DMS53 treated with DMSO at 0.1 percent for 48 hours (cell line): ENCODE data around the gene TSSK6.

Experiments used
- DNase-seq: peaks from one replicate; lab custom pipeline; 2025; ENCODE audit not compliant: unreplicated experiment; lab: John Stamatoyannopoulos, UW

TSSK6 gene

DNA sequence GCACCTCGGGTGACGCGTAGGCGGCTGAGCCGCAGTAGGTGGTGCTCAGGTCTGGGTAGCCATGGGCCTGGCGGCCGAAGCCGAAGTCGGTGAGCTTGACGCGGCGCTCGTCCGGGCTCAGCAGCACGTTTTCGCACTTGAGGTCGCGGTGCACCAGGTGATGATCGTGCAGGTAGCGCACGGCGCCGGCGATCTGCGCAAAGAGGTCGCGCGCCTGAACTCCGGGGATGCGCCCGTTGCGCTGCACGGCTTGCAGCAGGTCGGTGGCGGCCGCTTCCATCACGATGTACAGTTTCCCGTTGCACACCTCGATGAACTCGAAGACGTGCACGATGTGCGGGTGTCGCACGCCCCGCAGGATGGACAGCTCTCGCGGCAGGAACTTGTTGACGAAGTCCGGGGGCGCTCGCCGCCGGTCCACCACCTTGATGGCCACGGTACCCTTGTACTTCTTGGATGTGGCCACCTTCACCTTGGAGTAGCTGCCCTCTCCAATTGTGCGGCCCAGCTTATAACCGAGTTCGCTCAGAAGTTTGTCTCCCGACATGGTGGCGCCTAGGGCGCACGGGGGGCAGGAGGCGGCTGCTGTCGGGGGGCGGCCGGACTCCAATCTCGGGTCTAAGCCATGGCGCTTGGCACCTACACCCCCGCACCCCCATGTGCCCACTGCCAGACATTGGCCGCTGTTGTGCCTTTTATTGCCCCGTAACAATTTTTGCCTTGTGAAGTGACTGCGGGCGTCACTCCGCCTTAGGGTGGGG, at the start of gene TSSK6:
Gene TSSK6 (minus strand): TSS at position 668 of the 761 bp plus-strand sequence. CDS start 121 bp downstream, at position 547.
- no peak for DNase-seq

DNA sequence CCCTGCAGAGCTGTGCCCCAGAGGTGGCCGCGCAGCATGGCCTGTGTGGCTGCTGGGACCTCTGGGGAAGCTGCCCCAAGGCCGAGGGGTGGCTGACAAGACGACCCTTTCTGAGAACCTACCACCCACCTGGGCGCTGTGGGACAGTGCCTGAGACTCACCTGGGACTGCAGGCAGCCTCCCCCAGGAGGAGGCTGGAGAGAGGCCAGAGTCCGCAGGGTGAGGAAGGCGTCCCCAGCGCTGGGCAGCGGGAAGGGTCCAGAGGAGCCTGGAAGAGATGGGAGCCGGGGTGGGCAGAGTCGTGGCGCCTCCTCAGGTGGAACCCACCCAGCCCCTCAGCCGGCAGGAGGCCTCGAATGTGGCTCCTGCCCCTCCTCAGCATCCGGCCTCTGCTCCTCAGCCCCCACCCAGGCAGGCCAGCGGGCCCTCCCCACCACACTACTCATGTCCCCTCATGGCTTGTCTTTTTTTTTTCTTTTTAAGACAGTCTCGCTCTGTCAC, 48.0 kb upstream of the TSSK6 start:
- DNase-seq = no peak

DNA sequence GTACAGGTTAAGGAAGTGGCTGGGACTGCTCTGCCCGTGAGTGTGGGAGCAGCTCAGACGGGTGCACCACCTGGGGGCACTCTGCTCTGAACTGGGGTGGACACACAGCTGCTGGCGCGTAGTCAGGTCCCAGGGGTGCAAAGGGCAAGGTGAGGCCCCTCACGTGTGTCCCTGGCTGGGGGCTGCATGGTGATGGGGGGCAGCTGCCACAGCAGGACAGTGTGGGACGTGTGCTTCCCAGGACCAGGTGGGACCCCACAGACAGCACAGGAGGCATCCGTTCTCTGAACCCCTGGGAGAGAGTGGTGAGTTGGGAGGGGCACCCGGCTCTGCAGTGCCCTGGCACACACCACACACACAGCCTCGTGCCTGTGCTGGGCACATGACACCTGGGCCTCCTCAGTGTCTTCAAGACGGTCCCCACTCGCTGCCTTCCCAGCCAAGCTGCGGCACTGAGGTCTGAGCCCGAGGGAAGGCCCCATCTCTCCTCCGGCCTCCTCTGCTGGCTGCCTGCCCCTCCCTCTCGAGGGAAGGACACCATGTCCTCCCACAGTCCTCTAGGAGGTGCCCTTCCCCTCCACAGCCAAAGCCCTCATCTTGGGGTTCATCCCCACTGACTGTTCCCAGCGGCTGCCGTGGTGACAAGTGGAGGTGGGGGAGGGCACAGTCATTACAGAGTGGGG, 47.5 kb upstream of the TSSK6 start:
- no peak for DNase-seq

DNA sequence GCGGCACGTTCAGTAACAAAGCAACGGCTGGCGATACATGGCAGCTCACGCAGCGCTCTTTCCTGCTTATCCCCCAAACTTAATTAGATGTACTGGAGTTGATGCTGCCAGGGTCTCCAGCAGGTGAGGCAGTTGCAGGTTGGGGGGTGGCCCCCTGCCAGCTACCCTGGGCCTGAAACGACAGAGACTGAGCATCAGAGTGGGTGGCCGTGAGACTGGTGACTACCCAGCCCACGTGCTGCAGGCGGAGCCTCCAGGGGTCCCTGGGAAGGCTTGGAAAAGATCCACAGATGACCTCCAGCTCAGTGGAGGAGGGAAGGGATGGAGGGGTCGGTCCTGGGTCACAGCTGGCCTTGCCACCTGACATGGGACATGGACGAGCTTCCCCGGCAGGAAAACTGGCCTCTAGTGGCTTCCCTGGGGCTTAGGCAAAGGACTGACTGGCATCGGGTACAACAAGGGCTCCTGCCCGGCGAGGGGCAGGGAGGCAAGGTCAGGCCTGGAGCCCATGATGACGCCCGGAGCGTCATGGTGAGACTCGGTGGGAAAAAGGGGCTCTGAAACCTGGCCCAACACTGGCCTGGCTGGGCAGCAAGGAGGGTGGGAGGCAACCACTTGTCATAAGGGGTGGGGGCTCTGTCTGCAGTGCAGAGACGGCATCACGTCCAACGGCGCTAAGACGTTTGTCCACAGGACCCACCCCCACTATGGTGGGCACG, 46.8 kb upstream of the TSSK6 start:
- no peak for DNase-seq

DNA sequence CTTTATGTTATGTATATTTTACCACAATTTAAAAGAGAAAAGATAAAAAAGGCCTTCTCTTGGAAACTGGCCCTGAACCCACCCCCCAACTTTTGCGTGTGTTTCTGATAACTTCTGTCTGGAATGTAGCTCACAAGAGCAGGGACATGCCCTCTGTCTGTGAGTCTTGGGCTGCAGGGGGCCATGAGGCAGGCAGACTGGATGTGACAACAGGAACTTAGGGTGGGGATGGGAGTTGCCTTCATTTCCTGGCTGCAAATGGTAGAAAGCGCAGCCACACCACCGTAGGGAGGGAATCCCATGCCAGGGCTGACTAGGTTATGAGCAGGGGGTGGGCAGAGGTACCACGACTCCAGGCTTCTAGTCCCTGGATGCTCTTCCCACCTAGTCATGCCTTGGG, 44.6 kb upstream of the TSSK6 start:
- no peak for DNase-seq

DNA sequence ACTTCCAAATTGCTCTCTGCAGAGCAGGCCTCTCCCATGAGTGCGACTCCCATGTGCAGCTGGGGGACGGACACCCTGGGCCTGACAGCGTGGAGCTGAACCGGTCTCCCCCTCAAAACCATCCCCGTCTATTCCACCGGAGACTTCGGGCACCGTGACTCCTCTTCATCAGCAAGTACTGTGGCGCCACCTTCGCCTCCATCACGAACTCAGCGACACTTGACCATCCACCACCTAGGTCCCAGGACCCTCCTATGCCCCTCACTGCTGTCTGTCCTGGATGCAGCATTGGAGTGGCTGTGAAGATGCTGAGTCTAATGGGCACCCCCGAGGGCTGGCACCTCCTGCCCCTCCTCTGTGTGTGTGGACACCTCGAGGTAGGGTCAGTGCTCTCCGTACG, 43.3 kb upstream of the TSSK6 start:
- DNase-seq = no peak

DNA sequence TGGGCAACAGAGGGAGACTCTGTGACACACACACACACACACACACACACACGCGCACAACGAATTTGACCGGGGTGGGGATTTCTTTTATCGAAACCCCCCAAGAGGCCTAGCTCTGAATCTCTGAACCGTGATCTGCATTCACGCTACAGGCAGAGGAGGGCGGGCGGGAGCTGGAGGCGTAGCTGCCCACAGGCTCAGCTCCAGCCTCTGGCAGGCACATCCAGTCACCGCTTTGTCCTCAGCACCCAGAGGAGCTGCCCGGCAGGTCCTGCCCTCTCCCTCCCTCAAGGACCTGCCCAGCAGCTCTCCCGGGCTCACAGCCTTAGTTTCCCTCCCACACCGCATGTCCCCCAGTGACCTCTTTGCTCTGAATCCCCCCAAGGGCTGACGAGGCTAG, 42.7 kb upstream of the TSSK6 start:
- no peak for DNase-seq

DNA sequence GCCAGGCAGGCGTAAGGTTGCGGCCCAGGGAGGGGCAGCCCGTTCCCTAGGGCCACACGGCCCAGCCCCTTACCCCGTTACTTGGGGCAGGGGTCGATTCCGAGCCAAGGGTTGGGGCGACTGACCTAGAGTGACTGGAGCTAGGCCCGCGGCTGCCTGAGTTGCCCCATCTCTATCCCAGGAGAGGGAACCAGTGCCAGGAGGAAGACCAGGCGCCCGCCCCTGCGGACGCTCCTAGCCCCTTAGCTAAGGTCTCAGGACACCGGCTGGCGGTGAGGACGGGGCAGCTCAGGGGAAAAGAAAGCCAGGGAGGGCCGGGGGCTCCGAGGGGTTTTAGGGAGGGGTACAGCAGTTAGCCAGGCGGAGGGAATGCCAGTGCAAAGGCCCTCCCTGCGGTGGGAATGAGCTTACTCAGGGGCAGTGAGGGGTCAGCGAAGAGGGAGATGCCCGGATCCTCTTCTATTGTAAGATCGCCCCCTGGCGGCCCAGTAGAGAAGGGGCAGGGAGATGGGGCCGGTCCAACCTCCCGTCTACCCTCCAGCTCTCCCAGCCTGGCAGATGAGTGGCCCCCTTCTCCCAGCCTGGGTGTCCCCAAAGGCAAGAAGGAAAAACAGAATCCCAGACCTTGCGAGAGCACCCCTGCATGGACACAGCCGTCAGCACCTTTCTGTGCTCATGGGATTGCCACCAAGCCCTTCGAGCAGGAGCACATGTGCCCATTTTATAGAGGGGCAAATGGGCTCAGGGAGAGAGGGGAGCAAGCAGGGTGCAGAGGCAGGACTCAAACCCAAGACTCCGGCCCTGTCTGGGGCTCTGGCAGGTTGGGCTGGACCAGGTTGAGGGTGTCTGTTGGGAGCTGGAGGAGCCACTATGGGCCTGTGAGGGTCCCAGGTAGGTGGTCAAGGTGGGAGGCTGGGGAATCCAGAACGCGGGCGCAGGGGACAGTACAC, 39.0 kb upstream of the TSSK6 start:
- DNase-seq = no peak

DNA sequence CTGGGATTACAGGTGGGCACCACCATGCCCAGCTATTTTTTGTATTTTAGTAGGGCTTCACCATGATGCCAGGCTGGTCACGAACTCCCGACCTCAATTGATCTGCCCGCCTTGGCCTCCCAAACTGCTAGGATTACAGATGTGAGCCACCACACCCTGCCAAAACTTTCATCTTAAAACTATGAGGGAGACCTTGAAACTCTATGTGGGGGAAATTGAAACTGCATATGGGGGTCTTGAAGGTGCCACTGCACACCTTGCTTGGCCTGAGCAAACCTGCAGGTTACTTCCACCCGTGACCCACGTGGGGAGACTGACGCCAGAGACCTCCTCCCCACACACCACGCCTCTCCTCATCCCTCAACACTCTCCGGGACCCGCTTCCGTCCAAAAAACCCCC, 38.3 kb upstream of the TSSK6 start:
- DNase-seq = no peak

DNA sequence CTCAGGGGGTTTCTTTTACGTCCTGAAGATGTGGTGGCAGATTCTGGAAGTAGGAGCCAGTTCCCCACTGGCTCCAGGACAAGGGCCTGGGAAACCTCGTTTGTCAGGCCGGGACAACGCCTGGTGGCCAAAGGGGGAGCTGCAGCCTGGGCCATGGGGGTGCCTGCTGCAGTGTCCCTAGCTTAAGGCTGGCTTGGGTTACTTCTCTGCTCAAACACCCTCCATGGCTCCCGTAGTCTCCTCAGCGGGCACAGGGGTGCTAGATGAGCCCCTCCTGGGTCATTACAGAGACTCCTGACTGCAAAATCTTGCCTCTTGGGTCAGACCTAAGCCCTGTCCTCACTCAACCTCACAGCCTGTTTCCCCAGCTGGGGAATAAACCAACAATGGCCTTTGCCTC, 37.5 kb upstream of the TSSK6 start:
- no peak for DNase-seq

DNA sequence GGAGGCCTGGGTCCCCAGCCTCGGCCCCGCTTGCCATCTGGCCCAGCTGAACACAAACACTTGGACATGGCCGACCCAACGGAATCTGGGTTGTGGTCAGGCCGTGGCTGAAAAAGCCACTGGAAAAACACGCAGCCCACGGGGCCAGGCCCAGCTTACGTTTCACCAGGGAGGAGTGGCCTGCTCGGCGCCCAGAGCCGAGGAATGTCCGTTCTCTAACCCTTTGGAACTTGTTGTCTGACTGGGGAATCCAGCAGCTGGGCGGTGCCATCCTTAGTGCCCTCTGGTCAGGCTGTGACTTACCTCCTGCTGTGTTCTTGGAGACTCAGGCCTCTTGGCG, 36.5 kb upstream of the TSSK6 start:
- DNase-seq = no peak

DNA sequence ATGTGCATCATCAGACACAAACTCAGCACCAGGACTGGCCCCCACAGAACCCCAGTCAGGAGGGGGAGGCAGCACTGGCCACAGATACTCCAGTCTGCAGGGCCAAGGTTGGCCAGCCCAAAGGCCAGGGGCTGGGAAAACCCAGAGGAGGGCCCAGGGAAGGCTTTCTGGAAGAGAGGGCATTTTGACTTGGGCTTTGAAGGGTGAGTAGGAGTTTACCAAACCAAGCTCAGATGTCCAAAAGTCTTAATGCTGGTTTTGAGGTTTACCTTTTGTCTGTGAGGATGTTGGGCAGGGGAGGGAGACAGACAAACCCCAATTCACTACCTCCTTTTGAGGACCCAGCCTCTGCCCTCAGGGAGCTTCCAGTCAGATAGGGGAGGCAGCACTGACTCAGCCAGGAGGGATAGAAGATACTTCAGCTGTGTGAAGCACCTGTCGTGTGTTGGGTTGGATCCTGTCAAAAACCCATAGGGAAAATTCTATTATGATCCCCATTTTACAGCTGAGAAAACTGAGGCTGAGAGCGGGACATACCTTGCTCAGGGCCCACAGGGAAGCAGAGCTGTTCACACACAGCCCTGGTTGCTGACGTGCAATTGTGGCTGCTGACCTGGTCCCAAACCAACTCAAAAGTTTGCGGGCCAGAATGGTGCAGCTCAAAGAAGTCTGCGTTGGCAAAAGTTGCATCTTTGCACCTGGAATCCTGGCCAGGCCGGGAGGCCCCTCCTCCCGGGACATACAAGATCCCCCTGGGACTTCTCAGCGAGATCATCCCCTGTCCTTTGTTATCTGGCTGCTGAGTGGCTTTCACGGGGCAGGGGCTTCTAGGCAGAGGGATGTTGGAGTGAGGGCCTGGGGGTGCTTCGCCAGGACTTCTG, 35.9 kb upstream of the TSSK6 start:
- DNase-seq = no peak

DNA sequence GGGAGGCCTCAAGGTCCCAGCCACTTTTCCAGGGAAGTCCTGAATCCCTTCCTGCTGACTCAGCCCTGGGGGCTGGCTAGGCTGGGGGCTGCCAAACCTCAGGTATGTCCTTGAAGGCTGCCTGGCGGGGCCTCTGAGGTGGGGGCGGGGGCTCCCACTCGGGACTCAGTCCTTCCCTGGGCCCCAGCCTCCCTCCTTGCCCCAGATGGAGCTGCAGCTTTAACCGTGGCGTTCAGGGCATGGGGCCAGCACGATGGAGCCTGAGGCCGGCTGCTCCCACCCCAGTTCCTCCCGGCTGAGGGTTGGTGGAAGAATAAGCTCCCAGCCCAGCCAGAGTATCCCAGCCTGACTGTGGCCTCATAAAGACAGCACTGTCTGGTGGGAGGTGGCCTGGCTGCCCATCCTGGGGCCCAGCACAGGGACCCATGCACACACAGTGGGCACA, 35.2 kb upstream of the TSSK6 start:
- no peak for DNase-seq

DNA sequence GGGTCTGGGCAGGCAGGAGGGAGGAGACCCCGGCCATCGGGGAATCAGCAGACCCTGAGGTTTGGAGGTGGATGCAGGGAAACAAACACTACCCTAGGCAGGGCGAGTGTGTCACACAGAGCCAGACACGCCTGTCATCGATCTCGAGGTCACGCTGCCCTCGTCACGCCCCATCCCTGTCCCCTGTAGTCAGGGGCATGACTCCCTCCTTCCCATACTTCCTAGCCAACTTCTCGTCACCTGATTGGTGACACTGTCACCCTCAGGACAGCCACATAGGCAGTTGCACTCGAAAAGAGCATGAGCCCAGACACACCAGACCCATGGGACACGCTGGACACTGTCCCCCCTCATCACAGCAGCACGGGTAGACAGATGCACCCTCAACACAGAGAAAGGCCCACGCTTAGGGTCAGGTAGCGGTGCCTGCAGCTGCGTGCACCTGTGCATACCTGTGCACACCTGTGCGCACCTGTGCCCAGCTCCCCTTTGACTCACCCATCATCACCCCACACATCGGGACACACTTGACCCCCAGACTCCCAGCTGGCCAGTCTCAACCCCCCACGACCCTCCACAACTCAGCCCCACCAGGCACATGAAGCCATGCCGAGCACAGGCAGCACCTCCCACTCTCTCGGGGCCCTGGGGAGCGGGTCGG, 34.6 kb upstream of the TSSK6 start:
- no peak for DNase-seq

DNA sequence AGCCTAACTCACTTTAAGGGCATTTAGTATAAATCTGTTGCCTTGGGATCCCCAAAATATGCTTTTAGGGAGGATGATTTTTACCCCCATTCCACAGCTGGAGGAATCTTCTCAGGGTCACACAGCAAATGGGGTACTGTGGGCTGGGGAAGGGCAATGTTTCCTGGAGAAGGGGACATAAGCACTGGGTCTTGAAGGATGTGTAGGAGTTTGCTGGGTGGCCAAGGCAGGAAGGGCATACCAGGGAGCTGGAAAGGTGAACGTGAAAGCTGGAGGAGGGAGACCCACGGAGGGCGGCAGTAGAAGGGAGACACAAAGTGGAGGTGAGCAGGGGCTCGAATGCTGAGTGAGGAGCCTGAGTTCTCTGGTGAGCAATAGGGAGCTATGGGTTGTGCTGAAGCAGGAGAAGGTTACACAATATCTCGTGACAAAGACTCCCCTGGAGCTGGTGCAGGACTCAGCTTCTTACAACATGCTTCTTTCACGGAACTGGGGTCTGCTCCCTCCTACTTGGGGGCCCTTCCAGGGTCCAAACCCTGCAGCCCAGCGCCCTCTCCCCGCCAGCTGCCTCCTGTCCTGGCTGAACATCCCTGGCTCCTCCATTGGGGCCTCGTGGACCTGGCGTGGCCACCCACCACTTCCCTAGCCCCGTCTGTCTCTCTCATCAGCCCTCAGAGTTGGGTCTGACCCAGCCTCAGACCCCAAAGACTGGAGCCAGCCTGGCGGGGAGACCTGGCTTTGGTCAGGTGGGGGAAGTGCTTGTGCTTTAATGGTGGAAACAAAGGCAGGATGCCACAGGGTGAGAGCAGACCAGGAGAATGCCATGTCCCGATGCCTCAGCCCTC, 33.8 kb upstream of the TSSK6 start:
- no peak for DNase-seq

DNA sequence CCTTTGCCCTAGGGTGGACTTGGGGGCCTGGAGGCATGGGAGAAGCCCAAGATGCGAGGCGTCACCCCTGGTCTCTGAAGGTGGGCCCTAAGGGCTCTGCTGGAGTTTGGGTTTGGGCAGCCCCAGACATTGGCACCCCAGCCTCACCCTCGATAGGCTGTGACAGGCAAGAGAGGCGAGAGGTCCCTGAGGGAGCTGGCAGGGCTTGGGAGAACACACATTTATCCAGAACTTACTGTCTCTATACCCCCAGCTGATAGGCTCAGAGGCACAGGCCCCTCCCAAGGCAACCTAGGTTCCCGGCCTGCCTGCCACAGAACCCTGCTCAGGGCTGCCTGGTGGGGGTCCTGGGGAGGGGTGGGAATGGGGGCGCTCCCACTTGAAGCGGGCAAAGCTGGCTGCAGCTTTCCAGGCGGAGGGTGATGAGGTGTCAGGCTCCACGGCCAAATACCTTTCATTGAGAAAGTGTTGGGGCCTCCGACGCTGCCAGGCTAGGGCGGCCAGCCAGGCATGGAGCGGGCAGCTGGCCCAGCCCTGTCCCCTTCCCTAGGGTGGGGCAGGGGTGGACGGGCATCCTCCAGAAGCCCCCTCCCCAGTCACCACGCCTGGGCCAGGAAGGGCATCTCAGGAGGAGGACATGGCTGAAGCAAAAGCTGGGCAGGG, 32.5 kb upstream of the TSSK6 start:
- DNase-seq = no peak

DNA sequence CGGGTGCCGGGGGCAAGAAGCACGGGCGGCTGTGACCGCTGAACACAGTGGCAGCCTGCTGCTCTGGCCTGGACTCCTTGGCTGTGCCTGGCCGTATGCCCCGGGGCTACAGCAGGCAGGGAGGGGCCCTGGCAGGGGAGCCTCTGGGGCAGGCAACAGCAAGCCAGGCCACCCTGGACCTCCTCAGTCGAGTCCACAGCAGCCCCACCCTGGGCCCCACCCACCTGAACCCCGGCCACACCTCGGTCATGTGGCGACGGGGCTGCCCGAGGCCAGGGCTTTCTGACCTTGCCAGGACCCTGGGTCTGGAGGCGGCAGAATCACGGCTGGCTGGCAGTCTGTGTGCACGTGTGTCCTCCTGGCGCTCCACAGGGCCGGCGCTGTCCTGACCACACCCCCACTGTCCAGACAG, 31.4 kb upstream of the TSSK6 start:
- DNase-seq = no peak

DNA sequence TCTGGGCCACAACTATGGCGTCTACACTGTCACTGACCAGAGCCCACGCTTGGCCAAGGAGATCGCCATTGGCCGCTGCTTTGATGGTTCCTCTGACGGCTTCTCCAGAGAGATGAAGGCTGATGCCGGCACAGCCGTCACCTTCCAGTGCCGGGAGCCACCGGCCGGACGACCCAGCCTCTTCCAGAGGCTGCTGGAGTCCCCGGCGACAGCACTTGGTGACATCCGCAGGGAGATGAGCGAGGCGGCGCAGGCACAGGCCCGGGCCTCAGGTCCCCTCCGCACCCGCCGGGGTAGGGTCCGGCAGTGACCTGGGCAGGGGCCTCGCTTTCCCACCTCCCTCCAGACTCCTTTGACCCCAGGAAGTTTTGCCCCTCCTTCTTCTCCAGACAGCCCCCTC, 30.4 kb upstream of the TSSK6 start:
- no peak for DNase-seq
